HS-5 (cell line): ENCODE results near the gene PDE6B.
"Not testable (repeated sequence)": the region's sequence is repeated elsewhere in the genome, so short reads cannot be mapped to it uniquely, and the experiment has no call there.

Experiments
- DNase-seq: peaks from one replicate; pipeline ENCODE4 v3.0.0-alpha.2; 2012; ENCODE audit warnings: low read depth

PDE6B gene

DNA sequence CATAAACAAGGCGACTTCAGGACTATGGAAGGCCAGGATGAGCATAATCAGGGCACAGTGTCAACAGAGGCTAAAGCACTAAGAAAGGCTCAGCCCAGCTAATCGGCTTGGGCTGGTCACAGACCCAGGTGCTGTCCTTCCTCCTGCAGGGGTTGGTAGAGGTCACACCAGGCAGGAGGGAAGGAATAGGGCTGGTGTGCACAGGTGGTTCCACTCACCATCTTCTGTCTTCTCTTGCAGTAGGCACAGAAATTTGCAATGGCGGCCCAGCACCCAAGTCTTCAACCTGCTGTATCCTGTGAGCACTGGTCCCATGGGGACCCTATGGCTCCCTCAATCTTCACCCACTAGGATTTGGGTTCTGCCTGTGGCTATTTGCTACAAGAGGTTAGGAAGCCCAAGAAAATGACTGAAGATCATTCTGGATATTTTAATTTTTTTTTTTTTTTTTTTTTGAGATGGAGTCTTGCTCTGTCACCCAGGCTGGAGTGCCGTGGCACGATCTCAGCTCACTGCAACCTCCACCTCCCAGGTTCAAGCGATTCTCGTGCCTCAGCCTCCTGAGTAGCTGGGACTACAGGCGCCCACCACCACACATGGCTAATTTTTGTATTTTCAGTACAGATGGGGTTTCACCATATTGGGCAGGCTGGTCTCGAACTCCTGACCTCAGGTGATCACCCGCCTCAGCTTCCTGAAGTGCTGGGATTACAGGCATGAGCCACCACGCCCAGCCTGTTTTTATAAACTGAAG is 44.6 kb downstream of the PDE6B start:
- not testable (repeated sequence) for DNase-seq

DNA sequence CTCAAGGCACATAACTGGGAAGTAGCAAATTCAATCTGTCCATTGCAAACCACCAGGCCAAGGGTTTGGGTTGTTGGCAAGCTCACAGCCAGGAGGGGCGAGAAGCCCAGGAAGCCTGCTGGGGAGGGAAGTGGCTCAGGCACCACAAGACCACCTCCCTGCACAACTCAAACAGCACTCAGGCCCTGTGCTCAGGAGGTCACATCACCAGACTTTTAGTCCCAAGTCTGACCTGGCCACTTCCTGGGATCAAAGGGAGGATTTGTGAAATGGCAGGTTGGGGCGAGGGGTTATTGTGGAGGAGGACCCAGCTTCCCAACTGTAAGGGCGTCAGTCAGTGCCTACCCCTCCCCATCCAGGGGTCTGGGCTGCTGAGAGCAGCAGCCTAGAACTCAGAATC is 46.4 kb downstream of the PDE6B start:
- no peak for DNase-seq

DNA sequence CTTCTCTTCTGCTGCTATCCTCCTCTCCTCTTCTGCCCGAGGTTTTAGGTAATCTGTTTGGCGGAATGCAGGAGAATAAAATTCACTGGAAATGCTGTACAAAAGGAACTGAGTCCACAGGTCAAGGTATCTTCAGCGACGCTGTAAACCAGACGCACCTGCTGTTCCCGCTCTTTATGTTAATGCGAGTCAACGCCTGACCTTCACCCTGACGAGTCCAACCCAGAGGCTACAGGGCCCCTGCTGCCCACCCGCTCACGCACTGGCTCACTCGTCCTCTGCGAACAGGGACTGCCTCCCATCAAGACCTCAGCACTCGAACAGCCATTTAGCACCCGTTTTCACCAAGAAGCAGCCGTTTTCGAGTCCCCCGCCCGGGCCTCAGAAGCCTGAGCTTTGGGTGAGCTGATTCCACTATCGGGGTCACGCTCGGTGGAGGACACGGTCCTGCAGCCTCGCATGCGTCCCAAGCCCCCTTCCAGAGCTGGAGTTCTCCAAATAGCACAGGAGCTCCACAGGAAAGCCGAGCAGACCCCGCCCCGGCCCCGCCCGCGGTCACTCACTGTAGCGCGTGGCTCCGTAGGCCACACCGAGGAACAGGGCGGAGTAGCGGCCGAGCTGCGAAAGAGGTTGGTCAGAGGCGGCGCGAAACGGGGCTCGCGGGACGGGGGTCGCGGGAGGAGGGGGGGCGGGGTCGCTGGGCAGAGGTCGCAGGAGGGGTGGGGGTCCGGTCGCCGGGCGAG is 48.1 kb downstream of the PDE6B start:
- no peak for DNase-seq

- peak; percentile 91 for DNase-seq
Observed at GRCh38 chr4:674172-675035, 49.0 kb downstream of the PDE6B start, which contains the start of the genes ATP5ME and MYL5. Gene ATP5ME, minus strand, starts transcription at chr4:674276. Its CDS starts 29 bp downstream, at chr4:674247. Gene MYL5, plus strand, starts transcription at chr4:674542. Its CDS starts 3,485 bp downstream, at chr4:678027.

GRCh38 chr4:675036-675882 is 49.9 kb downstream of the PDE6B start:
- no peak for DNase-seq

DNA sequence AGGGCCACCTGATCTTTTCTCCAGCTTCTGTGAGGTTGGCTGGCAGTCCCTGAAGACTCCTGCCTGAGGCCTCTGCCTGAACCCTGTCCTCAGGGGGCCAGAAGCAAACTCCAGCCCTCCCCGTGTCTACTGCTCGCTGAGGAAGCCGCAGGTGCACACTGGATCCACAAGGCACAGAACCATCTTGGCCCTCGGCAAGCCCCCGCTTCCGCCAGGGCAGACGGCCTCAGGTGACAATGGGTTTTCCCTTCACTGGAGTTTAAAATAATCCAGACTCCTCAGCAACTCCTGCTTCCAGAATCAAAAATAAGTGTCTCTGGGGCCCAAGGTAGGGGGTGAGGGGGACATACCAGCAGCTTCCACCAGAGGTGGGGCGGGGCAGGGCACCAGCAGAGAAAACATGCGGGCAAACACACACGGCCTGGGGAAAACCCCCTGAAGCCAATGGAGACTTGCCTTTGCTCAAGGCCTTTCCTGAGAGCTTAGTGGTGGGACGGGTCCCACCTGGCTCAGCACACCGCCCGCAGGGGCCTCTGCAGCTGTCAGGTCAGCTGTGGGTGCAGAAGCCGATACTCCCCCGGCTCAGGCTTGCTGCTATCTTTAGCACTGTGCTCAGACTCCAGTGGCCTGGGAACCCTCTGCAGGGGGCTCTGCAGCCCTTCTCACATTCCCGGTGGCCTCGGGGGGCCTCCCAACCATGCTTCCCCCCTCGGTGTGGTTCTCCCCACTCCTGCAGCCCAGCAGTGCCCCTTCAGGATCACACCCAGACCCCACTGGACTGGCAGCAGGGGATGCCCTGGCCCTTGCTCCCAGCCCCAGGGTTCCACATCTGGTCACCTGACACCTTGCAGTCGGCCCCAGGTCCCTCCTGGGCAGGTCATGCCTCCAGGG is 50.9 kb downstream of the PDE6B start:
- no peak for DNase-seq

- DNase-seq, result no peak
Observed at GRCh38 chr4:676871-677235, 51.5 kb downstream of the PDE6B start.

GRCh38 chr4:677431-678293 is 52.3 kb downstream of the PDE6B start:
- DNase-seq, result no peak

DNA sequence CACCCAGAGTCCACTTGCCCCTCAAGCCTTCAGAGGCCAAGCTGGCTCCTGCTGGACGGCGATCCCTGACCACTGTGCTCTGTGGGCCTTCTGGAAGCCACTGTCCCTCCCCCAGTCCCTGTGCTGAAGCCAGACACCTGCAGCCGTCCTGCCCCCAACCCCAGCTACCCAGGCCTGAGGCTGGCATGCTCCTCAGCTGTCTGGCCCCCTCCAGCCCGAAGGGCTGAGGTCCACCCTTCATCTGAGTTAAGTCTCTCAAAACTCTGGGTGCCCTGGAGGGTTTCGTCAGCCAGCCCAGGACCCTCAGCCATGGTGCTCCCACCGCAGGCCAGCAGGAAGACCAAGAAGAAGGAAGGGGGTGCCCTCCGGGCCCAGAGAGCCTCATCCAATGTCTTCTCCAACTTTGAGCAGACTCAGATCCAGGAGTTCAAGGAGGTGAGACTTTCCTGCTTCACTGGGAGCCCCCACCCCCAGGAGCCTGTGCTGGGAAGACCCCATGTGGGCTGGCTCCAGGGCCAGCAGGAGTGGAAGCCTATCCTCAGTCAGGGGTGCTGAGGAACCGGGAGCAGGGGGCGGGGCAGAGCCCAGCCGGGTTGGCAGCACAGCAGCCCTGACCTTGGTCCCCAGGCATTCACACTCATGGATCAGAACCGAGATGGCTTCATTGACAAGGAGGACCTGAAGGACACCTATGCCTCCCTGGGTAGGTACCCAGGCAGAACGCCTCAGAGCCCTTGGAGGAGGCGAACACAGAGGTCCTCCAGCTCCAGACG is 53.1 kb downstream of the PDE6B start:
- DNase-seq, result no peak

DNA sequence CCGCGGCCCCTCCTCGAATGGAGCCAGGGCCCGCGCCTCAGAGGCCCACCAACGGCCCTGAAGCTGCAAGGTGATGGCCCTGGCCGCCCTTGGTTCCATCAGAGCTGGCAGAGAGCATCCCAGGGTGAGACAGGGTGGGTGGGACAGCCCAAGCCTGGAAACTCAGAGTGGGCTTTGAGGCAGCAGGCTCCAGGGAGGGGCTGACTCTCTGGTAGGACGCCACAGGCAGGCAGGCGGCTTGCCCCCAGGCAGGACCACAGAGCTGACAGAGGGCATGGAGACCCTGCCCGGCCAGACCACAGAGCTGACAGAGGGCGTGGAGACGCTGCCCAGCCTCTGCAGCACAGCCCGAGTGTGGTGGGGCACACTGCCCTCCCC is 53.7 kb downstream of the PDE6B start:
- DNase-seq, result no peak

GRCh38 chr4:679629-680028 is 54.3 kb downstream of the PDE6B start:
- no peak for DNase-seq

DNA sequence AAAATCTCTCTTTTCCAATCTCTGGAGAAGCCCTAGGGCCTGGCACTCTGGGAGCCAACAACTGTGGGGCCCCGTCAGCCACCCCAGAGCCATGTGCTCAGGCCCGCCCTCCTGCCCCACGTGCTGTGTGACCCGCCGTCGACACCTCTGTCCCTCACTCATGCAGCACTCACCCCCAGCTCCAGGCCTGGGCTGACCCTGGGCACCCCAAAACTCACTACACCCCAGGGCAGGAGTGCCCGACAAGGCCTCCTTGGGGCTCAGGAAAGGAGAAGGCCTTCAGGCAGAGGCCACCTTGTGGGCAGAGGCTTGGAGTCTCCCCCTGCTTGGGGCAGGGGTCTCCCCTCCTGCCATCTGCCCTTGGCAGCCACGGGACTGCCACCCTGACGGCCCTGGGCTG is 54.7 kb downstream of the PDE6B start:
- no peak for DNase-seq

GRCh38 chr4:680551-680927 is 55.2 kb downstream of the PDE6B start:
- DNase-seq, result no peak

- no peak for DNase-seq
Observed at GRCh38 chr4:680928-681645, 55.7 kb downstream of the PDE6B start.

GRCh38 chr4:681736-682451 is 56.5 kb downstream of the PDE6B start:
- DNase-seq, result no peak

DNA sequence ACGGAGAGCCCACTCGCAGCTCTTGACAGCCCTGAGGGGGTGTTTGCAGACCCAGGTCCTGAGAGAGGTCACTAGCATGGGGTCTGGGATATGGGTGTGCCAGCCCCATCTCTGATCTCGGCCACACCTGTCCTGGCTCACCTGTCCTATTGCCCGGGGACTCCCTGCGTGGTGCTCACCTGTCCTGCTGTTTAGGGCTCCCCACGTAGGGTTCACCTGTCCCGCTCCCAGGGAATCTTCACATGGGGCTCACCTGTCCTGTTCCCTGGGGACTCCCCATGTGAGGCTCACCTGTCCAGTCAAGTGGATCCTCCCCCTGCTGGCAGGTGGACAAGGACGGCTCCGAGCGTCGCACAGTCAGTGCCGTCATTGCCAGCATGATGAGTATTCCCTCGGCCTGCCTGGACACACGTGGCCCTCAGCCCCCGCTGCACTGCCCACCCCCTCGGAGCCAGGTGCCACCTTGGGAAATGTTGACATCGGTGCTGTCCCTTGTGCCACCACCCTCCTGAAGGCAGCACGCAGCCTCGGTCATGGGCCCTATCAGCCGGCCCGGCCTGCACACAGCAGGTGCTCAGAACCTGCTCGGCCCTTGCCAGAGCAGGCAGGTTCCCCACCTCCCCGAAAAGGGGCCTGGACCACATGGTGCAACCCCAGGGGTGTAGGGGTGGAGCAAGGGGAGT is 57.3 kb downstream of the PDE6B start:
- no peak for DNase-seq
